ENCODE data around the gene JAZF1.

GRCh38 chr7:28156401-28156800 is 24.2 kb downstream of the JAZF1 start:
- TF ChIP-seq CTCF (IDR thresholded peaks at IDR 0.05 in 2 of 3, conservative IDR thresholded peaks at IDR 0.05 in 1 of 3; ENCODE audit: insufficient read depth in 2 of 3, low read depth in 1 of 3, low read length in 3 of 3) (no peak), ZNF740 (CRISPR knock-in tag; IDR thresholded peaks at IDR 0.05) (no peak), ZNF740 (tag; IDR thresholded peaks at IDR 0.05) (no peak), MTA1 (IDR thresholded peaks at IDR 0.05; ENCODE audit: borderline replicate concordance) (no peak), LEF1 (IDR thresholded peaks at IDR 0.05) (no peak), CHD2 (IDR thresholded peaks at IDR 0.05; ENCODE audit: low read depth, low read length) (no peak), SMARCE1 (IDR thresholded peaks at IDR 0.05) (no peak), HDAC2 (IDR thresholded peaks at IDR 0.05) (no peak)

Data from K562 (cell line).